T-cell (primary cell): Measurements from ENCODE around the gene STYXL1. TPM values are rescaled to one million over a fixed set of nuclear protein-coding genes. Genes with fewer than 3 reads are reported as not detected.

Experiments
- ATAC-seq, 4 experiments: fragments of 200-7000 bp in 3 of 4; fragments of 150-1000 bp in 1 of 4; cut with Tn5 transposase; replicated peaks in 1 of 4; 1 replicate in 3 of 4; 2 replicates in 1 of 4; pipeline ENCODE4 v1.10.0; 2021; ENCODE audit warnings: moderate library complexity in 3 of 4, mild to moderate bottlenecking in 2 of 4, moderate number of reproducible peaks in 1 of 4
- CTCF ChIA-PET, 2 donors: fragments of 300-600 bp; sonication (Branson Sonifier 250); formaldehyde crosslinking; loops; one replicate each; lab custom pipeline; 2022; ENCODE audit warnings: antibody characterized with exemption in 2 of 2; lab: Charles Lee
- POLR2A ChIA-PET, 2 donors: fragments of 300-600 bp; sonication (Branson Sonifier 250); formaldehyde crosslinking; loops; one replicate each; lab custom pipeline; 2022; ENCODE audit warnings: antibody characterized with exemption in 2 of 2; lab: Charles Lee
- DNase-seq, 35 experiments: peaks; one replicate each; pipeline versions ENCODE4 v3.0.0 to v3.0.0-alpha.2; 2013 to 2023
- H3K27ac ChIP-seq: one replicate; pipeline ENCODE4 v1.5.1; 2013; ENCODE audit warnings: low read length
- H3K27me3 ChIP-seq, 2 experiments: replicated peaks in 1 of 2; 1 replicate in 1 of 2; 2 replicates in 1 of 2; pipeline versions ENCODE4 v1.6.1 to v1.7.0; 2013; ENCODE audit warnings: low read length in 1 of 2, mixed read lengths in 1 of 2; ENCODE audit not compliant: control insufficient read depth in 2 of 2, insufficient read depth in 2 of 2; ENCODE audit errors: extremely low read depth in 1 of 2
- H3K36me3 ChIP-seq, 2 donors: 1 replicate in 1 of 2; 2 replicates in 1 of 2; pipeline versions ENCODE4 v1.6.1 to v1.7.0; 2013; ENCODE audit warnings: low read length in 1 of 2; ENCODE audit not compliant: control insufficient read depth in 2 of 2, insufficient read depth in 1 of 2; ENCODE audit errors: extremely low read depth in 1 of 2
- H3K4me1 ChIP-seq, 2 experiments: 1 replicate in 1 of 2; 2 replicates in 1 of 2; pipeline versions ENCODE4 v1.6.1 to v1.7.0; 2013; ENCODE audit warnings: low read length in 2 of 2, mixed read lengths in 1 of 2; ENCODE audit not compliant: insufficient read depth in 2 of 2, control insufficient read depth in 1 of 2; ENCODE audit errors: extremely low read depth in 1 of 2
- H3K4me3 ChIP-seq, 2 donors: 1 replicate in 1 of 2; 2 replicates in 1 of 2; pipeline versions ENCODE4 v1.5.1 to v1.7.0; 2013; ENCODE audit warnings: mild to moderate bottlenecking in 2 of 2, low read length in 1 of 2, moderate library complexity in 1 of 2; ENCODE audit not compliant: control insufficient read depth in 1 of 2; ENCODE audit errors: extremely low read depth in 1 of 2
- H3K9me3 ChIP-seq: 2 replicates; pipeline ENCODE4 v1.7.0; 2013
- H3K27ac Mint-ChIP-seq, 2 donors: one replicate each; pipeline ENCODE4 v1.8.0; 2020 to 2021; ENCODE audit warnings: mild to moderate bottlenecking in 2 of 2, mixed read lengths in 2 of 2
- H3K27me3 Mint-ChIP-seq, 2 donors: one replicate each; pipeline ENCODE4 v1.8.0; 2021 to 2022; ENCODE audit warnings: mixed read lengths in 2 of 2
- H3K36me3 Mint-ChIP-seq: one replicate; pipeline ENCODE4 v1.8.0; 2021; ENCODE audit warnings: mixed read lengths
- H3K4me1 Mint-ChIP-seq, 3 donors: one replicate each; pipeline ENCODE4 v1.8.0; 2020 to 2022; ENCODE audit warnings: mixed read lengths in 3 of 3, mild to moderate bottlenecking in 1 of 3
- H3K4me3 Mint-ChIP-seq, 3 donors: one replicate each; pipeline ENCODE4 v1.8.0; 2020 to 2022; ENCODE audit warnings: mild to moderate bottlenecking in 3 of 3, mixed read lengths in 3 of 3, moderate library complexity in 3 of 3
- H3K9me3 Mint-ChIP-seq, 3 donors: one replicate each; pipeline ENCODE4 v1.8.0; 2020 to 2022; ENCODE audit warnings: mixed read lengths in 3 of 3
- WGBS: methylation state at CpG from one replicate; pipeline ENCODE4 v1.1.5; 2013; ENCODE audit warnings: missing lambda C conversion rate; ENCODE audit not compliant: insufficient coverage; 5-methylcytosine and 5-hydroxymethylcytosine counted together
- total RNA-seq, 35 experiments: library from RNA in 6 of 35; stranded (reverse) in 6 of 35; fragments of 120-200 nt in 1 of 35; gene quantifications; one replicate each; pipeline versions ENCODE4 v1.2.1 to v1.2.4 and lab custom pipeline; 2013 to 2026

Gene STYXL1
- total RNA-seq, 5 donors from 2014 or later (not counting 1 experiment from before 2014, with no cell fraction given), result 12.9 to 21.9 (median 18.9) TPM

DNA sequence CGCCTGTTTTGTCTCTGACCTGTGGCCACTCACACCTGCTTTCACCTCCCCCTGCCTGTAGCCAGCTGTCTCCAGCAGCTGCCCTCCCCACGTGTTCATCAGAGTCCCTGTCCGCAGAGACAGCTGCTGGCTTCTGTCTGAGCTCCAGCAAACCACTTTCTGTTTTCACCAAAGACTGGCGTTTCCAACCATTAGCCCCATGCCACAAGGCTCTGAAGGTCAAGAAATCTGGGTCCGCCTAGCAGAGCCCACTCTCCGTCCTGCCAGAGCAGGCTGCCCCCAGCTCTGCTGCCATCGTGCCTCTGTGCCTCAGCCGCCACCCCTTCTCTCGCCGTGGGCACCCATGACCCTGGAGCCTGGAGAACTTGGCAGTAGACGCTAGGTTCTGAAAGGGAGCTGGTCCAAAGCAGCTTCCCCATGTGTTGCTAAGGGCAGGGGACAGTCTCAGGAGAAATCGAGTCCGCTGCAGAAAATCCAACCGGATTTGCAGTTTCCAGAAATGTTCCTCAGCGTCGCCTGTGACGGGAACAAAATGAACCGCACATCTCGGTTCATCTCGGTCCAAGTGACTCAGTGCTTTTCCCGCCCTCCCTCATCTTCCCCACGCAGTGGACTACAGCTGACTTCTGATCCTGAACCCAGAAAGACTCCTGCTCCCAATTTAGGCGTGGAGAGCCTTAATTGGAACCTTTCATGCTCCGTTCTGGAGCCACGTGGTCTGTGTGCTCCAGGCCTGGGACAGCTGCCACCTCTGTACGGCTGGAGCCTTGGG, 81.4 kb downstream of the STYXL1 start:
- Histone ChIP-seq H3K27me3 (no peaks in the 10 kb centered on the region), H3K9me3 (no peaks in the 10 kb centered on the region), H3K36me3 (peaks cover 17 to 21% of the 10 kb centered on the region in 2 donors), H3K27ac (no peak overlapping the region), H3K4me3 (no peak overlapping the region), H3K4me1 (no peaks in the 10 kb centered on the region)
- H3K36me3 Mint-ChIP-seq, result peaks cover 31% of the 10 kb centered on the region
- ChIA-PET POLR2A (no interaction called here), CTCF (no interaction called here)
- DNase-seq (no peak), ATAC-seq (no peak)
- H3K27me3 Mint-ChIP-seq, result no peaks in the 10 kb centered on the region
- H3K4me1 Mint-ChIP-seq, result peaks cover 0 to 6% (median 2%) of the 10 kb centered on the region in 3 donors
- H3K9me3 Mint-ChIP-seq, result no peaks in the 10 kb centered on the region
- 85% methylated on average over 23 of the region's 26 CpGs for WGBS
- no peak overlapping the region for H3K27ac Mint-ChIP-seq
- no peak overlapping the region for H3K4me3 Mint-ChIP-seq

- Histone ChIP-seq H3K36me3 (peaks cover 17 to 21% of the 10 kb centered on the region in 2 donors), H3K27me3 (no peaks in the 10 kb centered on the region), H3K27ac (no peak overlapping the region), H3K9me3 (no peaks in the 10 kb centered on the region), H3K4me1 (no peaks in the 10 kb centered on the region), H3K4me3 (no peak overlapping the region)
- POLR2A ChIA-PET, result no interaction called here
- Mint-ChIP-seq H3K27me3 (no peaks in the 10 kb centered on the region), H3K9me3 (no peaks in the 10 kb centered on the region), H3K4me1 (peaks cover 0 to 6% (median 2%) of the 10 kb centered on the region in 3 donors), H3K36me3 (peaks cover 27% of the 10 kb centered on the region), H3K4me3 (no peak overlapping the region), H3K27ac (no peak overlapping the region)
- no peak for ATAC-seq
- 84% methylated on average over 8 of the region's 13 CpGs for WGBS
- CTCF ChIA-PET, result no interaction called here
- DNase-seq, result no peak
Observed at GRCh38 chr7:75965617-75966016, 82.2 kb downstream of the STYXL1 start.

DNA sequence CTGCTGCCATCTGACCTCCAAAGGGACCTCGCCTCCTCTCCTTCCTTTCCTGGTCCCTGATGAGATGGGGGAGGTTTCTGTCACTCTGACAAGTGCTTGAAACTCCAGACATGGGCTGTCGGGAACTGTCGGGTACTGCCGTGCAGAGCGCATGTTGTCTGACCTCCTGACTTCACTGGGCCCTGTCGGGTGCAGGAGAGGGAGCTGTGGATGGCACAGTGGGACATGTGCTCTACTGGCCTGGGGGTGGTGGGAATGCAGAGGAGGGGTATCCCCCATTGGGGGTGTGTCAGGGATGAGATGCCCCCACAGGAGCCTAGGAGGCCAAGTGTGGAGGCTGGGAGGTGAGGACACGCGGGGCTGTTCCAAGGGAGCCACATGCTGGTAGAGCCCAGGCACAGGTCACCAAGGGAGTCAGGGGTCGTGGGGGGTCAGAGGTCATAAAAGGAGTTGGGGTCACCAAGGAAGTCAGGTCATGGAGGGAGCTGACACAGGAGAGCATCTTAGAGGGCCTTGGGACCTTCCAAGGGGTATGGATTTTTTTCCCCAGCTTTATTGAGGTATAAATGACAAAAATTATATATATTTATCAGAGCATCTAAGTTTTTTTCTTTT, 84.3 kb downstream of the STYXL1 start:
- Histone ChIP-seq H3K9me3 (no peaks in the 10 kb centered on the region), H3K4me1 (no peaks in the 10 kb centered on the region), H3K27me3 (no peaks in the 10 kb centered on the region), H3K27ac (no peak overlapping the region), H3K4me3 (no peak overlapping the region), H3K36me3 (peaks cover 19 to 21% of the 10 kb centered on the region in 2 donors)
- H3K36me3 Mint-ChIP-seq, result peaks cover 21% of the 10 kb centered on the region
- ChIA-PET CTCF (no interaction called here), POLR2A (interaction anchor here in 1 of 2 donors (0.6 kb wide), 1 partner anchor 49 kb away, joined by 4 read pairs; no protein-coding TSS in a partner anchor)
- H3K9me3 Mint-ChIP-seq, result no peaks in the 10 kb centered on the region
- no peaks in the 10 kb centered on the region for H3K27me3 Mint-ChIP-seq
- H3K27ac Mint-ChIP-seq, result no peak overlapping the region
- DNase-seq (no peak), ATAC-seq (no peak)
- no peak overlapping the region for H3K4me3 Mint-ChIP-seq
- 96% methylated on average over 8 of the region's 9 CpGs for WGBS
- peaks cover 0 to 2% (median 0%) of the 10 kb centered on the region in 3 donors for H3K4me1 Mint-ChIP-seq

GRCh38 chr7:75962607-75963380, 85.0 kb downstream of the STYXL1 start:
- H3K4me1 ChIP-seq, result no peaks in the 10 kb centered on the region
- POLR2A ChIA-PET, result no interaction called here
- CTCF ChIA-PET, result no interaction called here
- H3K4me1 Mint-ChIP-seq, result peaks cover 0 to 2% (median 0%) of the 10 kb centered on the region in 3 donors
- no peak overlapping the region for H3K27ac ChIP-seq
- peaks cover 17 to 21% of the 10 kb centered on the region in 2 donors for H3K36me3 ChIP-seq
- peaks cover 22% of the 10 kb centered on the region for H3K36me3 Mint-ChIP-seq
- H3K27ac Mint-ChIP-seq, result no peak overlapping the region
- H3K4me3 ChIP-seq, result no peak overlapping the region
- DNase-seq, result no peak
- 85% methylated on average over 17 of the region's 18 CpGs for WGBS
- H3K9me3 ChIP-seq, result no peaks in the 10 kb centered on the region
- no peak for ATAC-seq
- no peak overlapping the region for H3K4me3 Mint-ChIP-seq
- H3K27me3 ChIP-seq, result no peaks in the 10 kb centered on the region
- no peaks in the 10 kb centered on the region for H3K27me3 Mint-ChIP-seq
- H3K9me3 Mint-ChIP-seq, result no peaks in the 10 kb centered on the region

- H3K4me1 ChIP-seq, result no peaks in the 10 kb centered on the region
- CTCF ChIA-PET, result no interaction called here
- no peak overlapping the region for H3K27ac ChIP-seq
- Mint-ChIP-seq H3K9me3 (no peaks in the 10 kb centered on the region), H3K4me3 (no peak overlapping the region), H3K36me3 (peaks cover 35% of the 10 kb centered on the region), H3K4me1 (peaks cover 0 to 2% (median 0%) of the 10 kb centered on the region in 3 donors), H3K27ac (no peak overlapping the region), H3K27me3 (no peaks in the 10 kb centered on the region)
- POLR2A ChIA-PET, result interaction anchor here in 1 of 2 donors (0.6 to 0.7 kb wide), 2 partner anchors 96 to 448 kb away, joined by 5 to 10 read pairs; no protein-coding TSS in a partner anchor
- H3K4me3 ChIP-seq, result no peak overlapping the region
- ATAC-seq (no peak), DNase-seq (no peak)
- H3K9me3 ChIP-seq, result no peaks in the 10 kb centered on the region
- 90% methylated on average over 7 of the region's 7 CpGs for WGBS
- H3K36me3 ChIP-seq, result peaks cover 11 to 29% of the 10 kb centered on the region in 2 donors
- no peaks in the 10 kb centered on the region for H3K27me3 ChIP-seq
Observed at GRCh38 chr7:75961218-75961617, 86.6 kb downstream of the STYXL1 start.

GRCh38 chr7:75960372-75960771, 87.4 kb downstream of the STYXL1 start:
- H3K27me3 Mint-ChIP-seq, result no peaks in the 10 kb centered on the region
- WGBS, result 94% methylated on average over 5 of the region's 6 CpGs
- H3K27ac ChIP-seq, result no peak overlapping the region
- no peak for ATAC-seq
- peaks cover 37% of the 10 kb centered on the region for H3K36me3 Mint-ChIP-seq
- no peak overlapping the region for H3K4me3 Mint-ChIP-seq
- CTCF ChIA-PET, result no interaction called here
- H3K4me1 Mint-ChIP-seq, result peaks cover 0 to 2% (median 0%) of the 10 kb centered on the region in 3 donors
- no peak overlapping the region for H3K4me3 ChIP-seq
- POLR2A ChIA-PET, result interaction anchor here in 1 of 2 donors (0.7 kb wide), 1 partner anchor 97 kb away, joined by 10 read pairs; no protein-coding TSS in a partner anchor
- no peaks in the 10 kb centered on the region for H3K9me3 ChIP-seq
- H3K4me1 ChIP-seq, result no peaks in the 10 kb centered on the region
- no peak overlapping the region for H3K27ac Mint-ChIP-seq
- H3K27me3 ChIP-seq, result no peaks in the 10 kb centered on the region
- H3K36me3 ChIP-seq, result peaks cover 4 to 37% of the 10 kb centered on the region in 2 donors
- no peaks in the 10 kb centered on the region for H3K9me3 Mint-ChIP-seq
- no peak for DNase-seq
